Measurements from ENCODE around the gene SEC14L1. TPM values are rescaled to one million over a fixed set of nuclear protein-coding genes. Genes with fewer than 3 reads are reported as not detected.

SEC14L1 gene
- total RNA-seq, 1 donor from 2014 or later = 40.5 TPM

DNA sequence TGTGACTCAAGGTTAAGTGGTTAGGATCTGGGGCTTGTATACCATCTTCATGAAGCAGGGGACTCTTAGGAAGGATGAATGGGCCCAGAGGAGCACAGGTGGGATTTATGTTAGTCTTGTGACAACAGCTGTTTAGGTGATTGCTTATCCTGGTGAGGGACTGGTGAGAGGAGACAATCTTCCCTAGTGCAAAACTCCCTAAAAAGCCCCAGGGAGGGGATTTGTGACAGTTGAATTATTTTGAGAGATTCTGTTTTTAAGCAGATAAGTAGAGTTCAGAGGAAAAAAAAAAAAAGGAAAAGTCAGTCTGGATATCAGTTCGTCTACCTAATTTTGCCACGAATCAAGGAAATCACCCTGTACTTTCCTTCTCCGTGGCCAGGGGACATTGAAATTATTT, 35.1 kb upstream of the SEC14L1 start:
- TF ChIP-seq POLR2AphosphoS5 (IDR thresholded peaks at IDR 0.05; ENCODE audit: insufficient read depth in 1 of 2, low read depth in 1 of 2) = no peak
- no peak for TF ChIP-seq CTCF (IDR thresholded peaks at IDR 0.05)
- TF ChIP-seq POLR2A (IDR thresholded peaks at IDR 0.05) = no peak
- H3K27me3 ChIP-seq = no peaks in the 10 kb centered on the region
- H3K36me3 ChIP-seq = no peaks in the 10 kb centered on the region
- no peak overlapping the region for H3K4me3 ChIP-seq
- intact Hi-C loops (cut with DNase I) = no loop called here
- no peak for DNase-seq (ENCODE audit: extremely low spot score in 2 of 2)
- peaks cover 37% of the 10 kb centered on the region for H3K4me1 ChIP-seq
- H3K27ac ChIP-seq = no peak overlapping the region
- H3K9me3 ChIP-seq = no peaks in the 10 kb centered on the region

DNA sequence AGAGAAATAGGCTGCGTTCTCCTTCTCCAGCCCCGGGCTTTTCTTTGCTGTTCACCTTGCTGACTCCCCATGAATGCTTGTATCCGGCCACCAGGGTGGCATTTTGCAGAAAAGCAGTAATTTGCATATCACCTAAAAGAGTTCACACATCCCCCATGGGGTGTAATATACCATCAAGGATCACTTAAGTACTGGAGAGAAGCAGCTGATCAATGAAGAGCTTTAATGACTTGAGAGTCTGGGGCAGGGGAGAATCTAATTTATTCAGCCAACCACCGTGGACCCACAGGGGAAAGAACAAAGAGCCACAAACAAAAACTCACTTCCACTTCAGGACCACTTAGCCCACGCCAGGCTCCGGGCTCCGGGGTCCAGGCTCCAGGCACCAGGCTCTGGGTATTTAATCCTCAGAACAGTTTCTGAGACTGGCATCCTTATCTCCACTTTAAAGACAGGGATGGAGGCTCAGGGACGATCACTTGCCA, 33.9 kb upstream of the SEC14L1 start:
- Histone ChIP-seq H3K36me3 (no peaks in the 10 kb centered on the region), H3K4me1 (peaks cover 40% of the 10 kb centered on the region), H3K27ac (no peak overlapping the region), H3K4me3 (no peak overlapping the region), H3K9me3 (no peaks in the 10 kb centered on the region), H3K27me3 (no peaks in the 10 kb centered on the region)
- TF ChIP-seq POLR2A (IDR thresholded peaks at IDR 0.05) = no peak
- TF ChIP-seq CTCF (IDR thresholded peaks at IDR 0.05) = no peak
- no peak for TF ChIP-seq POLR2AphosphoS5 (IDR thresholded peaks at IDR 0.05; ENCODE audit: insufficient read depth in 1 of 2, low read depth in 1 of 2)
- intact Hi-C loops (cut with DNase I) = no loop called here
- no peak for DNase-seq (ENCODE audit: extremely low spot score in 2 of 2)

GRCh38 chr17:77107506-77108433, 33.0 kb upstream of the SEC14L1 start:
- Histone ChIP-seq H3K4me3 (no peak overlapping the region), H3K36me3 (no peaks in the 10 kb centered on the region), H3K9me3 (no peaks in the 10 kb centered on the region), H3K27ac (peak overlapping the region; percentile 60), H3K27me3 (no peaks in the 10 kb centered on the region), H3K4me1 (peaks cover 40% of the 10 kb centered on the region)
- DNase-seq (ENCODE audit: extremely low spot score in 2 of 2) = no peak
- TF ChIP-seq POLR2A (IDR thresholded peaks at IDR 0.05) (no peak), POLR2AphosphoS5 (IDR thresholded peaks at IDR 0.05; ENCODE audit: insufficient read depth in 1 of 2, low read depth in 1 of 2) (peak; percentile 17 to 32), CTCF (IDR thresholded peaks at IDR 0.05) (no peak)
- intact Hi-C loops (cut with DNase I) = no loop called here

DNA sequence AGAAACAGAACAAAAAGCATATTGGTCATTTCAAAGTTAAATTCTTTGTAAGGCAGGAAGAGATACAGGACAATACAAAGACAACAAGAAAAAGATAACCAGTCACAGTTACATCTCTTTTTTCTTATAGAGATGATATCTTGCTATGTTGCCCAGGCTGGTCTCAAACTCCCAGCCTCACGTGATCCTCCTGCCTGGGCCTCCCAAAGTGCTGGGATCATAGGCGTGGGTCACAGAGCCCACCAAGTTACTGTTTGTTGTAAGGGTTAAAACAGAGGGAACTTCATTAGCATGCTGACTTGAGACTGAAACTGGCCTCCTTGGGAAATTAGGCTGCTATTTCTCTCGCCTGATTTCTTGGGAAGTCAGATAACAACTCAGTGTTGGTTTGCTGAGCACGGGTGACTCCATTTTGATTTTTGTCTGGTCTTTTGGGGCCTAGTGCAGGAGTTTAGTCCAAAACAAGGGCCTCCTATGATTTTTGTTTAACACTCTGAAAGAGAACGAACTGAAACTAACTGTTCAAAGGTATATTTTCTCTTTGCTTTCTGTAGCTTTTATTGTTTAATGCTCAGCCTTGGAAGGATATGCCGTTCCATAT, 31.5 kb upstream of the SEC14L1 start:
- H3K4me1 ChIP-seq = peaks cover 36% of the 10 kb centered on the region
- no peak overlapping the region for H3K4me3 ChIP-seq
- H3K36me3 ChIP-seq = no peaks in the 10 kb centered on the region
- H3K27ac ChIP-seq = peak overlapping the region; percentile 60
- no peak for DNase-seq (ENCODE audit: extremely low spot score in 2 of 2)
- H3K9me3 ChIP-seq = no peaks in the 10 kb centered on the region
- no peaks in the 10 kb centered on the region for H3K27me3 ChIP-seq
- TF ChIP-seq CTCF (IDR thresholded peaks at IDR 0.05) (no peak), POLR2A (IDR thresholded peaks at IDR 0.05) (no peak), POLR2AphosphoS5 (IDR thresholded peaks at IDR 0.05; ENCODE audit: insufficient read depth in 1 of 2, low read depth in 1 of 2) (no peak)
- intact Hi-C loops (cut with DNase I) = no loop called here
